Measurements from ENCODE around the gene SPSB1.
A peak's percentile ranks its signal among the peaks of the same experiment; 100 is the strongest.

The SPSB1 gene

DNA sequence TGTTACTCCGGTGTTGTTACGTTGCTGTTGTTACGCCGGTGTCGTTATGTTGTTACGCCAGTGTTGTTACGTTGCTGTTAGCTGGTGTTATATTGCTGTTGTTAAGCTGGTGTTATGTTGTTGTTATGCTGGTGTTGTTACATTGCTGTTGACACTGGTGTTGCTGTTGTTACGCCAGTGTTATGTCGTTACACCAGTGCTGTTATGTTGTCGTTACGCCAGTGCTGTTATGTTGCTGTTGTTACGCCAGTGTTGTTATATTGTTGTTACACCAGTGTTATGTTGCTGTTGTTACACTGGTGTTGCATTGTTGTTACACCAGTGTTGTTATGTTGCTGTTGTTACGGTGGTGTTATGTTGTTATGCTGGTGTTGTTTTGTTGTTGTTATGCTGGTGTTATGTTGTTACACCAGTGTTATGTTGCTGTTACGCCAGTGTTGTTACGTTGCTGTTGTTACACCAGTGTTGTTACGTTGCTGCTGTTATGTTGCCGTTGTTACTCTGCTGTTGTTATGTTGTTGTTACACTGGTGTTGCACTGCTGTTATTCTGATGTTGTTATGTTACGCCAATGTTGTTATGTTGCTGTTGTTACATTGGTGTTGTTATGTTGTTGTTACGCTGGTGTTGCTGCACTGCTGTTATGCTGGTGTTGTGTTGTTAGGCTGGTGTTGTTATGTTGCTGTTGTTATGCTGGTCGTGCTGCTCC lies 32.5 kb upstream of the SPSB1 start:
- no peak for DNase-seq (ENCODE audit: low read depth)

DNA sequence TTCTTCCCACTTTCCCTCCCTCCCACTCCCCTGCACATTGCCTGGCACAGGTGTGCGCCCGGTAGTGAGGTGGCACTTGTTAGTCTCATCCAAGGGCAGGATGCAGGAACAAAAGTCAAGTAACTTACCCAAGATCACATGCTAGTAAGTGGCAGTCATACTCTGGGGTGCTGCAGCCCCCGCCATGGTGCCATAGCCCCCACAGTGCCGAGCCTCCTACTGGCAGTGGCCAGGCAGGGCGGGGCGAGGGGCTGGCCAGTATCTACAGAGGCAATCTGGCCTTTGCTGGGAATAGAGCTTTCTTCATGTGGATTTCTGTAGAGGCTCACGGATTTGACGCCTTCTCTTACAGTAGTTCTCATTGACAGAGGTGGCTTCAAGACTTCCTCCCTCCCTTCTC lies 31.2 kb upstream of the SPSB1 start:
- no peak for DNase-seq (ENCODE audit: low read depth)

DNA sequence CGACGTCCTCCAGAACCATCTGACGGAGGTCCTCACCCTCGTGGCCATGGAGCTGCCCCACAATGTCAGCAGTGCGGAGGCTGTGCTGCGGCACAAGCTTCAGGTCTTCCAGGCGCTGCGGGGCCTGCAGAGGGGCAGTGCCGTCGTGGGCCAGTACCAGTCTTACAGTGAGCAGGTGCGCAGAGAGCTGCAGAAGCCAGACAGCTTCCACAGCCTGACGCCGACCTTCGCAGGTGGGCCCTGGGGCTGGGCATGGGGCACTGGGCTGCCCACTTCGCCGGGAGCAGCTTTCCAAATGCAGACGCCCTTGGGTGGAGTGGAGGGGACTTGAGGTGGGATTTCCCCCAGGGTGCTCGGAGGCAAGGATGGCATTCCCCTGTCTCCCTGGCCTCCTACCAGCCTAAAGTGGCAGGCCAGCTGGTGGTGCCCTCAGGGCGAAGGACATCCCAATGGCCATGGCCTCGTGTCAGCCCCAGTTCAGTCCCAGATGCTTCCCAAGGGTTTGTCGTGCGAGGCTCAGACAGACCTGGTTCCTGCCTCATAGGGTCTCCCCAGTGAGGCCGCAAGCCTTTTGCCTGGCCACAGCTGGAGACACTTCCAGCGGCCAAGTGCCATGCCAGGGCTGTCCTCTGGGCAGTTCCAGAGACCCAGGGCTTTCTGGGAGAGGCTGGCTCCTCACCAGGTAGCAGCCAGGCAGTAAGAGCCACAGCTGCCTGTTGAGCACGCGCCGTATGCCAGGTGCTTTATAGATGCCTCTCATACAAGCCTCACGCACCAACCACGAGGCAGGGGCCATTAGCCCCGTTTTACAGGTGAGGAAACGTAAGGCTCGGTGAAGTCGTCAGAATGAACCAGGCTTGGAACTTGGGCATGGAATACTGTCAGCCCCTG lies 30.4 kb upstream of the SPSB1 start:
- no peak for DNase-seq (ENCODE audit: low read depth)

DNA sequence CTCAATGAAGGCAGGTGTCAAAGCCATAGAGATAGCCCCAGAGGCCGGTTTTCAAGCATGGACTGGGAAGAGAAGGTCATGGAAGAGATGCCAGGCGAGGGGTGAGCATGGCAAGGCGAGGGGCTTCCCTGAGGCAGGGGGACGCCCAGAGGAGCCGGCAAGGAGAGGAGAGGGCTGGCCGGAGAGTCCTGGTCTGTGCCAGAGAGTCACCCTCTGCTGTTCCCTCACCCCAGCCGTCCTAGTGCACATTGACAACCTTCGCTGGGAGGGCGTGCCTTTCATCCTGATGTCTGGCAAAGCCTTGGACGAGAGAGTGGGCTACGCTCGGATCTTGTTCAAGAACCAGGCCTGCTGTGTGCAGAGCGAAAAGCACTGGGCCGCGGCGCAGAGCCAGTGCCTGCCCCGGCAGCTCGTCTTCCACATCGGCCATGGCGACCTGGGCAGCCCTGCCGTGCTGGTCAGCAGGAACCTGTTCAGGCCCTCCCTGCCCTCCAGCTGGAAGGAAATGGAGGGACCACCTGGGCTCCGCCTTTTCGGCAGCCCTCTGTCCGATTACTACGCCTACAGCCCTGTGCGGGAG lies 29.3 kb upstream of the SPSB1 start:
- no peak for DNase-seq (ENCODE audit: low read depth)

DNA sequence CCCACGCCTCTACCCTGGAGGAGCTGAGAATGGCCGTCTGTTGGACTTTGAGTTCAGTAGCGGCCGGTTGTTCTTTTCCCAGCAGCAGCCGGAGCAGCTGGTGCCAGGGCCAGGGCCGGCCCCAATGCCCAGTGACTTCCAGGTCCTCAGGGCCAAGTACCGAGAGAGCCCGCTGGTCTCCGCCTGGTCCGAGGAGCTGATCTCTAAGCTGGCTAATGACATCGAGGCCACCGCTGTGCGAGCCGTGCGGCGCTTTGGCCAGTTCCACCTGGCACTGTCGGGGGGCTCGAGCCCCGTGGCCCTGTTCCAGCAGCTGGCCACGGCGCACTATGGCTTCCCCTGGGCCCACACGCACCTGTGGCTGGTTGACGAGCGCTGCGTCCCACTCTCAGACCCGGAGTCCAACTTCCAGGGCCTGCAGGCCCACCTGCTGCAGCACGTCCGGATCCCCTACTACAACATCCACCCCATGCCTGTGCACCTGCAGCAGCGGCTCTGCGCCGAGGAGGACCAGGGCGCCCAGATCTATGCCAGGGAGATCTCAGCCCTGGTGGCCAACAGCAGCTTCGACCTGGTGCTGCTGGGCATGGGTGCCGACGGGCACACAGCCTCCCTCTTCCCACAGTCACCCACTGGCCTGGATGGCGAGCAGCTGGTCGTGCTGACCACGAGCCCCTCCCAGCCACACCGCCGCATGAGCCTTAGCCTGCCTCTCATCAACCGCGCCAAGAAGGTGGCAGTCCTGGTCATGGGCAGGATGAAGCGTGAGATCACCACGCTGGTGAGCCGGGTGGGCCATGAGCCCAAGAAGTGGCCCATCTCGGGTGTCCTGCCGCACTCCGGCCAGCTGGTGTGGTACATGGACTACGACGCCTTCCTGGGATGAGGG lies 28.5 kb upstream of the SPSB1 start:
- DNase-seq (ENCODE audit: low read depth) = no peak

DNA sequence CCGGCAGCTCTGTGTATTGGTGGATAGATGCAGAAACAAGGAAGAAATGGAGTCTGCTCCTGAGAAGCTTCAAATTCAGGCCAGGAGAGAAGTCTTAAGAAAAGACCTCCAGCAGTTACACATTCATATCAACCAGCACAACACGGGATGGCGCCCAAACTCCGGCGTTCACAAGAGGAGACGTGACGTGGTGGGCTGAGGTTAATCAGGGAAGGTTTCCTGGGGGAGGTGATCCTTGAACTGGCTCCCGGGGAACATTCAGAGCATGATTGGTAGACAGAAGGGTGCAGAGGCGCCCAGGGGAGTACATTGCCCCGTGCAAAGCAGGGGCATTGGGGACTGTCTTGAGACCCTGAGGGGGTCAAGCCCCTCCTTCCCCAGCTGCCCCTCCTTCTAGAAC lies 27.7 kb upstream of the SPSB1 start:
- DNase-seq (ENCODE audit: low read depth) = no peak

DNA sequence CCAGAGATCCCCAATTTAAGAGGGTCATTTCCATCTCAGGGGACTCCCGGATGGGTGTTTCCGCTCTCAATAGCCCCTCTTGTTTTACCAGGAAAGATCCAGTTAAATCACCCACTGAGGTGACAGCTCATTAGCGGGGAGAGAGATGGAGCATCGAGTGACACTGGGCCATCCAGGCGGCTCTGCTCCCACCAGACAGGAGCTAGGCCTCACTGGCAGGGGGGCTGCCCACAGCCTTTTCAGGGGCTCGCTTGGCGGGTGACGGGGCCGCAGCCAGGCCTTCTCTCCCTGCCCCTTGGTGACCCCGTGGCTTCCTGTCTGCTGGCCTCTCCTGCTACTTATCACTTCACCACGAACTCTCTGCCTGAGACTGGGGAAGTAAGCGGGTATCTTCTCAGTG lies 26.7 kb upstream of the SPSB1 start:
- no peak for DNase-seq (ENCODE audit: low read depth)

DNA sequence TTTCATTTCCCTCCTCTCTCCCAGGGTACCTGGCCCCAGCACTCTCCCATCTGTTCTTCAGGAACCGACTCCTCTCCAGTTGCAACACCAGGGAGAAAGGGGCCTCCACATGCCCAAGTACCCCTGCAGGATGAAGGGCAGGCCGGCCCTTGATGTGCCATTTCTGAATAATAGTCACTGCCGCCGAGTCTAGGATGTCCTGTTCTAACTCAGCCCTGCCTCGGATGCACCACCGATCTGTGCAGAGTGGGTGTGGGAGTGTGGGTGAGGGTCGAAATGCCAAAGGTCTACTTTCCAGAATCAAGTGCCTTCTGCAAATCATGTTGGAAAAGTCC lies 25.4 kb upstream of the SPSB1 start:
- DNase-seq (ENCODE audit: low read depth) = no peak

DNA sequence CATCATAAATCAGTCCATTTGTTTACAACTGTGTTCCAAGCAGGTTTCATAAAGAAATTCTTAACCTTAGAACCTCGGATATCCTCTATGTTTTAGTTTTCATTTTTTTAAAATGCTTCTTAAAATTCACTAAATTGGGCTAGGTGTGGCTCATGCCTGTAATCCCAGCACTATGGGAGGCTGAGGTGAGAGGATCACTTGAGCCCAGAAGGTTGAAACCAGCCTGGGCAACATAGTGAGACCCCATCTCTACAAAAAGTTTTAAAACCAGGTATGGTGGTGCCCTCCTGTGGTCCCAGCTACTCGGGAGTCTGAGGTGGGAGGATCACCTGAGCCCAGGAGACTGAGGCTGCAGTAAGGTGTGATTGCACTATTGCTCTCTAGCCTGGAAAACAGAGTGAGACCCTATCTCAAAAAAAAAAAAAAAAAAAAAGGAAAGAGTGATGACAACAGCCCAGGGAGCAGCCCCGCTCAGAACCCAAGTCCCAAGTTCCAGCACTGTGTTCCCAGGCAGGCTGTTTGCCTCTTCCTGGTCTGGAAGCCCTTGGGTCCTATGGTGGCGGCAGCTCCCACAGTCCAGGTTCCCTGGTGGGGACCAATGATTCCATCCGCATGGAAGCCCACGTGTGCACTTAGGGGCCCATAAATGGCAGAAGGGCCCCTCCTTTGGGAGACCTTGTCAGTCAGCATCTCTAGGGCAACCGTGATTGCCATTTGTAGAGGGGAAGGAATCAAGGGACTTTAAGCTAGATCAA lies 24.7 kb upstream of the SPSB1 start:
- DNase-seq (ENCODE audit: low read depth) = no peak

DNA sequence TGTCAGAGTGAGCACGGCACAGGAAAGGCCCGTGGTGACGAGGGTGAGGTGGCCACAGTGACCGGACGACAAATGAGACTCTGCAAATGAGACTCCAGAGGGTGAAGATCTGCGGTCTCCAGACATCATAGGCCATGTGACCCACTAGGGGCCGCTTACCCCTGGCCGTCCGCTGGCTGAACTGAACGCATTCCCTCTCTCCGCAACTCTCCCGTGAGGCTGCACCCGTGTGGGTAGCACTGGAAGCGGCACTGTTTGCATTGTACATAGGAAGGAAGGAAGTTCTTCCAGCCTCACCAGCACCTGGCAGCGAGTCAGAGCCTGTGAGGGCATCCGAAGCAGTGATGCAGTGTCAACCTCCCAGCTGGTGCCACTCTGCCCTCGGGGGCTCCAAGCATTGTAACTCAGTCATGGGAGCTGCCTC lies 23.6 kb upstream of the SPSB1 start:
- no peak for DNase-seq (ENCODE audit: low read depth)

DNA sequence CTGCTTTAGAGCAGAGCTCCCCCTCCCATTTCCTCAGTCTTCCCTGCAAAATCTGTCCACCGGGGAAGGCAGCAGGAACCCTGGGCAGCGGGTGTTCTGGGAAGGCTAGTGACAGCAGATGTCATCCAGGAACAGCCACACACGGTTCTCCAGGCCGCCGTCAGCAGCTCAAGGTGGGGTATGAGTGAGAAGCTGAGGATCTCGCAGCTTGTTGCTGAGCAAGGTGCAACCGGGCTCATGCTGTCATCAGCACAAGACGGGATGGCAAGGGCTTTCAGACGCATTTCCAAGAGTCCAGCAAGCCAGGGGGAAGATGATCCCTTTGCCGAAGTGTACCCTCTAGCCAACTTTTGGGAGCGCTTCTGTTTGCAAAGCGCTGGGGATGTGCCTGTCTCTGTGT lies 23.0 kb upstream of the SPSB1 start:
- no peak for DNase-seq (ENCODE audit: low read depth)

DNA sequence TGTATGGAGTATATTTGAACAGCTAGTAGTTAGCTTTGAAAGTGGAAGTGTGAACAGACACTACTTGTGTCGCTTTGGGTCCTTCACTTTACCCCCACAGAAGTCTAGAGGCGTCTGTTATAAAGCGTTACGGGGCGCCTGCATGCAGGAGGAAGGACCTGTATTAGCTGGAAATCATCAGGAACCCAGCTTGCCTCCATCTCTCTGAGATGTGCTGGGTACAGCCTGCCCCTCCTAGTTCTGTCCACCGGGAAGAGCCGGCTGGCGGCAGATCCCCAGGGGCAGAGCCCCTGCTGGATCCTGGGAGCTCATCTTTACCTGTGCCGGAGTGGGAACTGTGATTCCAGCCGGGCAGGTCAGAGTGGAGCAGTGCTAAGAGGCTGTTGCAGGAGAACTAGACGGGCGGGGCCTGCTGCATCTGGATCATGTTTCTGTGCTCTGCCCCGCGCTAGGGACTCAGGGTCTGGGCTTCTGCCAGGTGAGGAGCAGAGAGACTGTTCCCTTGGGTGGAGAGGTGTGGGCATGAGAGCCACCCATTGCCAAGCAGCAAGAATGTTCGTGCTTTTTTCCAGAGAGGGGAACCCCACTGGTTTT lies 22.3 kb upstream of the SPSB1 start:
- no peak for DNase-seq (ENCODE audit: low read depth)

DNA sequence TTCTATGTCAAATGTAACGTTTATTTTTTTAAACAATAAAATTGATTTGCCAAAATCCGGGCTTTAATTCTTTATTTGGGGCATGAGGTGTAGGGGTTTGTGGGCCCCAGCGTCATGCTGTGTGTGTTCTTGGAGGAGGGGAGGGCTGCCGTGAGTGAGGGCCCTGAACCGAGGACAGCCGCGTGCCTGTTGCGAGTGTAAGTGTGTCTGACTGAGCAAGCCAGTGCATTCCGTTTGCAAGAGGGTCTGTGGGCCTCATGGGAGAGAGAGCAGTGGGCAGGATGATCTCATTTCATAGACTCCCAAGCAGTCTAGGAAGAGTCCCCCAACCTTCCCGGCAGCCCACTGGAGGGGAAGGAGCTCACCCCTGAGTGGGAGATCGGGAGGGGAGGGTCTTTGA lies 21.4 kb upstream of the SPSB1 start:
- DNase-seq (ENCODE audit: low read depth) = no peak

DNA sequence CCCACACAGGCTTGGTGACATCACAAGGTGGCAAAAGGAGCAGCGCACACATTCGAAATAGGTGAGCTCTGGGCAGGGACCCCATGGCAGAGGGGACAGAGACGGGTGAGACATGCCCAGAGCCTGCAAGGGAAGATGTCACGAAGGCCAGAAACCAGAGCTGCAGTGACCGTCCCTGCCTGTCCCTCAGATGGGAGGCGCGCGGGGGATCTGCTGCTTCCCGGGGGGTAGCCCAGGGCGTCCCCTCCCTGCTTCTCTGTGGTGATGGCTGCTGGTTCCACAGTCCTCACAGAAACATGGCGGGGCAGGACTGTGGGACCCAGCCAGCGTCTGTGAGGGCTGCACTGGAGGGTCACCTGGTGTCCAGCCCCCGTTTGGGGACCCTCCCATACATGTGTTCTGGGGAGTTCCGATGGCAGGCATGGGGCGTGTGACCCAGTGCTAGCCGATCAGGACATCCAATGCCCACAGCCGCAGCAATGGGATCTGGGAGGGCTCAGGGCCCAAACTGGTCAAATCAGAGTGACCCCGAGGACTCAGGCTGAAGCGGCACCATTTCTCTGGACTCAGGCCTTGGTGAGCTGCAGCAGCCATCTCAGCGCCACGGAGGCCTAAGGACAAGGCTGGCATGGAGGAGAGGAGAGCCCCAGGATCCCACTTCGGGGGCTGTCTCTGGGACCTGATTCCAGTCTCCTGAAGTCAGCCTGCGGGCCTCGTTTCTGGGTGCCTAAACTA lies 20.7 kb upstream of the SPSB1 start:
- DNase-seq (ENCODE audit: low read depth) = no peak

DNA sequence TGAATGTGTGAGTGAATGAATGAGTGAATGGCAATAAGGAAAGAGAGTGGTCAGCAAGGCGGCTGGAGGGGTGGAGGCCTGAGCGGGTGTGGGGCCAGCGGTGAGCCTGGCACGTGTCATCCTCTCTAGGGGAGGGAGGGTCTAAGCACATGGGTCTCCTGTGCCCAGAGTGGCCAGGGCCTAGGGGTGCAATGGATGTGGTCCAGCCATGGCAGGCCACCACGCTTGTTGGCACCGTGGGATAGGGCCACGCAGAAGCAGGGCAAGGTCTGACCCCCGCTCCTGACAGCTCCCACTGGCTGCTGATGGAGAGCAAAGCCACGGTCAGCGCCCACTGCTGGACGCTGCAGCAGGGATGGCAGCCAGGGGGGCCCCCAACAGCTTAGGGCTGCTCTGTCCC lies 19.5 kb upstream of the SPSB1 start:
- DNase-seq (ENCODE audit: low read depth) = no peak

DNA sequence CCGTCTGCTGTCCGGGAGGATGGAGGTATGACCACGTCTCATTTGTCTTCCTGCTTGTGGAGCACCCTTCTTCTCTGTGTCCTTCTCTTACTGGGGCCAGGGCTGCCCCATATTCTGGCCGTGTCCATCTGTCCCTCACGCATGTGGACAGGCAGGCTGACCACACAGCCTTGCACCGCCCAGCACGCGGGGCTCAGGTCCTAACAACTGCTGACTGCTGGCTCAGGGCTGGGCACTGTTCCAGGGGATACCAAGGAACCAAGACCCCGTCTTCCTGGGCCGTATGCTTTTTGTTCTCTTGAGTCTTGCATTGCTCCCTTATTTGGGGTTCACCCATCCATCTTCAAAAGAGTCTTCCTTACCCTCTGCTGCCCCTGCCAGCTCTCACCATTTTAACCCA lies 17.5 kb upstream of the SPSB1 start:
- no peak for DNase-seq (ENCODE audit: low read depth)

DNA sequence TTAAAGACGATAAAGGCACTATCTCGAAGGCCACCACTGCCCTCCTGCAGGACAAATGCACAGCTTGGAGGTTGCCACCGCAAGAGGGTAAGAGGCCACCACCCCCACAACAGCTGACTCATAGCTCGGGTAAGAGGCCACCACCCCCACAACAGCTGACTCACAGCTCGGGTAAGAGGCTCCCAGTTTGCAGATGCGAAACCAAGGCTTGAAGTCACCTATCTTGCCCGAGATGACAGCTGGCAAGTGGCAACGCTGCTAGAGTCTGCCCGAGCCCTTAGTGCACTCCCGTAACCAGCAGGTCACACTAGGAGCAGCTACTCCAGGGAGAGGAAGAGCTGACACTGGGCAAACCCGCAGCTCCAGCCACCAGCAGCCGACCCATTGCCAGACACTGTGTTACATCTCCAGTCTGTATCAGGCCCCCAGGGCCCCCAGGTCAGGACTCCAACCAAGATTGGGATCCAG lies 17.1 kb upstream of the SPSB1 start:
- DNase-seq (ENCODE audit: low read depth) = peak; percentile 58

DNA sequence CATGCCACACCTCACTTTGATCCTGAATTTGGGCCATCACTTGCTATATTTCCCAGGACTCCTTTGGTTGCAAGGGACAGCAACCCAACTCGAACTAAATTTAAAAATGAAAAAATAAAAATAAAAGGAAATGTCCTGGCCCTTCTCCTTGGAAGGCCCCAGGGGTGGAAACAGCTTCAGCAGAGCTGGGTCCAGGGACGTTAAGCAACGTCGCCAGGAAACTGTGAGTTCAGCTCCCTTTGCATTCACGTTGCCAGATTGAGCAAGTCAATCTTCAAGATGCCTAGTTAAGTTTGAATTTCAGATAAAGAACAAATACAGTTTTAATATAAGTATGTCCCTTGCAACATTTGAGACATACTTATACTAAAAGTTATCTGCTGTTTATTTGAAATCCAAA lies 14.6 kb upstream of the SPSB1 start:
- DNase-seq (ENCODE audit: low read depth) = no peak

DNA sequence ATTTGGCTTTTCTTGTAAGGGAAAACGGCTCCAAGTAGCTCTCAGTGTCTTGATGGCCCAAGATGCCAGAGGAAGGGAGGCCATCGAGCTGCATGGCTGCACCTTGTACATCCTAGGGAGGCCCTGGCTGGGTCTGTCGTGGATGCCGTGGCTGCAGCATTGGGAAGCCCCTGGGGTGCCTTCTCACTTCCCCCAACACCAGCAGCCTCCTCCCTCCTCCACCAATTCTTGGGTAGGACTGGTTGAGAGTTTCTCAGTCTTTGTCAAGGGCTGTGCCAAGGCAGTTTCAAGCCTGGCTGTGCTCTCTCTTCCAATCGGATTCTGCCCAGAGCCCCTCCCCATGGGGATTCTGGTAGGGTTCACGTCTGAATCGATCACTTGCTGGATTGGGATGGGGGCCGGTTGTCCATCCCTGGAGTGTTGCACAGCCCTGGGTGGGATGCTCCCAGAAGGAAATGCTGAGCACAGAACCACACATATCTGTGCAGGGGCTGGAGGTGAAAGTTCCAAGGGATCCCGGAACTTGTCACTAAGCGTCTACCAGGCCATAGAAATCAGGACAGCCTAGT lies 14.0 kb upstream of the SPSB1 start:
- DNase-seq (ENCODE audit: low read depth) = no peak
